Stomach (tissue), 9 donors: Measurements from ENCODE around the gene ZBTB46. TPM values are rescaled to one million over a fixed set of nuclear protein-coding genes. Genes with fewer than 3 reads are reported as not detected.

Experiments
- DNase-seq, 2 donors: peaks; one replicate each; pipeline versions ENCODE4 v3.0.0 to v3.0.0-alpha.2; 2013 to 2019
- H3K27ac ChIP-seq, 5 donors: fragments of 200-600 bp in 4 of 5; sonication (generic) in 4 of 5; one replicate each; pipeline ENCODE4 v1.5.1; 2013 to 2019; ENCODE audit warnings: mild to moderate bottlenecking in 1 of 5, moderate library complexity in 1 of 5
- H3K27me3 ChIP-seq, 3 donors: fragments of 200-600 bp; sonication (generic); one replicate each; pipeline ENCODE4 v1.5.1; 2017 to 2019; ENCODE audit warnings: mixed run types in 1 of 3
- H3K36me3 ChIP-seq, 4 donors: fragments of 200-600 bp; sonication (generic); 1 replicate in 3 of 4; 2 replicates in 1 of 4; pipeline ENCODE4 v1.5.1; 2016 to 2019
- H3K4me1 ChIP-seq, 4 donors: fragments of 200-600 bp; sonication (generic); one replicate each; pipeline ENCODE4 v1.5.1; 2016 to 2019
- H3K4me3 ChIP-seq, 4 donors: fragments of 200-600 bp; sonication (generic) in 3 of 4; one replicate each; pipeline ENCODE4 v1.5.1; 2016 to 2019; ENCODE audit warnings: mild to moderate bottlenecking in 1 of 4
- H3K9me3 ChIP-seq, 4 donors: fragments of 200-600 bp; sonication (generic); one replicate each; pipeline ENCODE4 v1.5.1; 2016 to 2019
- EP300 ChIP-seq: sonication (generic); formaldehyde crosslinking; IDR thresholded peaks from one replicate; pipeline ENCODE4 v1.6.1; 2017; ENCODE audit warnings: antibody characterized with exemption
- POLR2A ChIP-seq, 4 donors: fragments of 450-650 bp; IDR thresholded peaks; one replicate each; pipeline ENCODE4 v1.6.1; 2016; ENCODE audit warnings: antibody characterized with exemption in 4 of 4, control low read depth in 2 of 4, mild to moderate bottlenecking in 1 of 4, moderate library complexity in 1 of 4
- POLR2AphosphoS5 ChIP-seq, 3 donors: sonication (generic); formaldehyde crosslinking; IDR thresholded peaks; one replicate each; pipeline ENCODE4 v1.6.1; 2016; ENCODE audit warnings: antibody characterized with exemption in 3 of 3
- WGBS, 5 donors: extraction: QIAGEN DNeasy Blood & Tissue Kit in 3 of 5; methylation state at CpG; one replicate each; pipeline versions ENCODE4 v1.1.5 to v1.1.7; 2013 to 2018; 5-methylcytosine and 5-hydroxymethylcytosine counted together
- intact Hi-C: fragments of 100-400 bp; cut with DNase I; formaldehyde crosslinking; loops from one replicate; pipeline ENCODE4 v1.15.1; 2023; ENCODE audit warnings: low total_unique reads
- polyA plus RNA-seq, 3 donors: library from polyadenylated mRNA; stranded (reverse); fragments of 200-250 nt; gene quantifications; one replicate each; pipeline ENCODE4 v1.2.3, GENCODE V29; 2013
- total RNA-seq, 5 donors: library from RNA; depleted of rRNA; stranded (reverse); fragments of >200 nt; gene quantifications; one replicate each; pipeline versions ENCODE4 v1.1.0 to v1.2.3, GENCODE V29; 2014 to 2016
- TF ChIP-seq, protein P1 (sequence below), 7 experiments: fragments of 450-650 bp in 4 of 7; fragments of 200-600 bp in 3 of 7; sonication (generic) in 3 of 7; IDR thresholded peaks; one replicate each; pipeline ENCODE4 v1.5.1; 2016 to 2019; ENCODE audit warnings: antibody characterized with exemption in 7 of 7, control low read depth in 2 of 7, mild to moderate bottlenecking in 1 of 7
- donor health status: healthy with polysubstance abuse.
- donor health status: Bipolar disorder and iron deficiency.
- donor health status: healthy.

The ZBTB46 gene
- total and polyA plus RNA-seq, 8 donors: 0.58 to 13.4 (median 2.5) TPM

- Histone ChIP-seq H3K9me3 (no peaks in the 10 kb centered on the region), H3K27ac (no peak overlapping the region), H3K4me3 (no peak overlapping the region), H3K36me3 (peaks cover 0 to 26% (median 16%) of the 10 kb centered on the region in 4 donors), H3K4me1 (no peaks in the 10 kb centered on the region), H3K27me3 (no peaks in the 10 kb centered on the region)
- no peak for TF ChIP-seq POLR2AphosphoS5 (IDR thresholded peaks at IDR 0.05)
- 76 to 82% (median 78%) methylated on average over 13 to 20 of the region's 20 CpGs for WGBS, 5 donors
- intact Hi-C loops: no loop called here
- no peak for DNase-seq
Measured at GRCh38 chr20:63748070-63748933, 82.8 kb downstream of the ZBTB46 start.

DNA sequence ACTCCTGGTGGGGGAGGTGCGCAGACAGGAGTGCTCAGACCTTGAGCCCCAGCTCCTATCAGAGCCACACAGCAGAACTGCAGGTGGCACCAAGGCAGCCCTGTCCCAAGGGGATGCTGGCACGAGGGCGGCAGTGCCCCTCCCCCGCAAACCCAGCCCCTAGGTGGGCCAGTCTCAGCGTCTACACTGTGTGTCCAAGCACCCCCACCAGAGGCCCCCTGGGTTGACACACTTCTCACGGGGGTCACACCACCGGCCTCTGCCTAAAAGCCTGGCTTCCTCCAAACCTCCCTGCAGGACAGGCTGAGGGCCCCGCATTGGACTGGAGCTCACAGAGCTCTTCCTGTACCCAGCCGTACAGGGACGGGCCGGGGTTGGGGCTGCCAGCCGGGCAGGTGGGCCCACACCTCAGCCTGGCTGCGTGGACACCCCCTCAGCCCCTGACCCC, 83.4 kb downstream of the ZBTB46 start:
- no peaks in the 10 kb centered on the region for H3K9me3 ChIP-seq
- H3K4me3 ChIP-seq: no peak overlapping the region
- H3K4me1 ChIP-seq: peaks cover 0 to 4% (median 0%) of the 10 kb centered on the region in 4 donors
- no peak for DNase-seq
- no peak overlapping the region for H3K27ac ChIP-seq
- no peaks in the 10 kb centered on the region for H3K27me3 ChIP-seq
- TF ChIP-seq EP300: no peak
- no peak for TF ChIP-seq POLR2AphosphoS5 (IDR thresholded peaks at IDR 0.05)
- TF ChIP-seq, protein P1, sequence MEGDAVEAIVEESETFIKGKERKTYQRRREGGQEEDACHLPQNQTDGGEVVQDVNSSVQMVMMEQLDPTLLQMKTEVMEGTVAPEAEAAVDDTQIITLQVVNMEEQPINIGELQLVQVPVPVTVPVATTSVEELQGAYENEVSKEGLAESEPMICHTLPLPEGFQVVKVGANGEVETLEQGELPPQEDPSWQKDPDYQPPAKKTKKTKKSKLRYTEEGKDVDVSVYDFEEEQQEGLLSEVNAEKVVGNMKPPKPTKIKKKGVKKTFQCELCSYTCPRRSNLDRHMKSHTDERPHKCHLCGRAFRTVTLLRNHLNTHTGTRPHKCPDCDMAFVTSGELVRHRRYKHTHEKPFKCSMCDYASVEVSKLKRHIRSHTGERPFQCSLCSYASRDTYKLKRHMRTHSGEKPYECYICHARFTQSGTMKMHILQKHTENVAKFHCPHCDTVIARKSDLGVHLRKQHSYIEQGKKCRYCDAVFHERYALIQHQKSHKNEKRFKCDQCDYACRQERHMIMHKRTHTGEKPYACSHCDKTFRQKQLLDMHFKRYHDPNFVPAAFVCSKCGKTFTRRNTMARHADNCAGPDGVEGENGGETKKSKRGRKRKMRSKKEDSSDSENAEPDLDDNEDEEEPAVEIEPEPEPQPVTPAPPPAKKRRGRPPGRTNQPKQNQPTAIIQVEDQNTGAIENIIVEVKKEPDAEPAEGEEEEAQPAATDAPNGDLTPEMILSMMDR (IDR thresholded peaks at IDR 0.05): no peak
- TF ChIP-seq POLR2A (IDR thresholded peaks at IDR 0.05): no peak
- 61 to 75% (median 73%) methylated on average over 9 to 13 of the region's 13 CpGs for WGBS, 5 donors
- H3K36me3 ChIP-seq: peaks cover 6 to 32% (median 22%) of the 10 kb centered on the region in 4 donors
- intact Hi-C loops: no loop called here

DNA sequence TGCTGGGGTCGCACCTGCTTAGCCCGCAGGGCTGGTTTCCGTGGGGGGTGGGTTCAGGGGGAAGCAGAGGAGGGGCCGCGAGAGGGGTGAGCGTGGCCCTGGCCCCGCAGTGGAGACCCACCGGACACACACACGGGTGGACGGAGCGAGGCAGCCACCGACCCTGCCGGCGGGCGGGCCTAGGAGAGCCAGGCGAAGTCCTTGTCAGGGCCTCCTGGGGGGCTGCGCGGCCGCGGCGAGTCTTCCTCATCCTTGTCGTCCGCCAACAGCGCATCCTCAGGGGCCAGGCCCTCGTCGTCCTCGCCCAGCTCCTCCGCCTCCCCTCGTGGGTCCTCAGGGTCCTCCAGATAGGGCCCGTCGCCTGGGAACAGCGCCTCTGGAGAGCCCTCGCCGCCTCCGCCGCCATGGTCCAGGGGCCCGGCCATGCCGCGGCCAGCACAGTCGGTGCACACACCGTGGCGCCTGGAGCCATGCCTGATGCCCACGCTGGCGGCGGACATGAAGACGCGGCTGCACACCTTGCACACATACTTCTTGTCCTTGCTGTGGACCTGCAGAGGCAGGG, 84.2 kb downstream of the ZBTB46 start:
- Histone ChIP-seq H3K4me3 (no peak overlapping the region), H3K9me3 (no peaks in the 10 kb centered on the region), H3K4me1 (peaks cover 1 to 11% (median 4%) of the 10 kb centered on the region in 4 donors), H3K27me3 (no peaks in the 10 kb centered on the region), H3K27ac (no peak overlapping the region), H3K36me3 (peaks cover 8 to 34% (median 30%) of the 10 kb centered on the region in 4 donors)
- WGBS, 5 donors: 90 to 95% (median 95%) methylated on average over 24 to 47 of the region's 47 CpGs
- no peak for DNase-seq
- TF ChIP-seq POLR2AphosphoS5 (IDR thresholded peaks at IDR 0.05): no peak
- intact Hi-C loops: no loop called here

- Histone ChIP-seq H3K27me3 (no peaks in the 10 kb centered on the region), H3K4me1 (peaks cover 8 to 18% (median 11%) of the 10 kb centered on the region in 4 donors), H3K9me3 (no peaks in the 10 kb centered on the region), H3K36me3 (peaks cover 8 to 38% (median 35%) of the 10 kb centered on the region in 4 donors), H3K27ac (no peak overlapping the region), H3K4me3 (no peak overlapping the region)
- intact Hi-C loops: no loop called here
- TF ChIP-seq EP300 (no peak), POLR2A (IDR thresholded peaks at IDR 0.05) (no peak), POLR2AphosphoS5 (IDR thresholded peaks at IDR 0.05) (no peak)
- TF ChIP-seq, protein P1 (IDR thresholded peaks at IDR 0.05): no peak
- DNase-seq: no peak
- WGBS, 5 donors: 72 to 88% (median 83%) methylated on average over 16 to 26 of the region's 26 CpGs
Measured at GRCh38 chr20:63745961-63746731, 84.9 kb downstream of the ZBTB46 start.

- no peaks in the 10 kb centered on the region for H3K9me3 ChIP-seq
- 70 to 83% (median 77%) methylated on average over 14 to 15 of the region's 15 CpGs for WGBS, 5 donors
- no peak overlapping the region for H3K4me3 ChIP-seq
- intact Hi-C loops: no loop called here
- DNase-seq: no peak
- no peak overlapping the region for H3K27ac ChIP-seq
- no peaks in the 10 kb centered on the region for H3K27me3 ChIP-seq
- peaks cover 12 to 25% (median 18%) of the 10 kb centered on the region in 4 donors for H3K4me1 ChIP-seq
- peaks cover 8 to 38% (median 35%) of the 10 kb centered on the region in 4 donors for H3K36me3 ChIP-seq
- no peak for TF ChIP-seq POLR2AphosphoS5 (IDR thresholded peaks at IDR 0.05)
- no peak for TF ChIP-seq POLR2A (IDR thresholded peaks at IDR 0.05)
- TF ChIP-seq, protein P1 (IDR thresholded peaks at IDR 0.05): no peak
- no peak for TF ChIP-seq EP300
Measured at GRCh38 chr20:63745424-63745805, 85.6 kb downstream of the ZBTB46 start.
